GM23338 (cell line): ENCODE measurements around the gene LRRIQ4. TPM values are rescaled to one million over a fixed set of nuclear protein-coding genes. Genes with fewer than 3 reads are reported as not detected.

Source experiments
- CREB1 ChIP-seq: fragments of 250-450 bp; sonication (Bioruptor Pico); IDR thresholded peaks from 2 replicates; pipeline ENCODE4 v1.5.0; 2020; ENCODE audit warnings: low read depth, mild to moderate bottlenecking, moderate library complexity
- CTCF ChIP-seq, 2 experiments: fragments of 200-600 bp in 1 of 2; sonication (generic) in 1 of 2; conservative IDR thresholded peaks; 2 replicates each; pipeline versions ENCODE4 v1.5.1 to v1.6.1; 2016 to 2017; ENCODE audit warnings: antibody characterized with exemption in 2 of 2, low read depth in 2 of 2, mild to moderate bottlenecking in 2 of 2, moderate library complexity in 1 of 2
- EZH2 ChIP-seq: fragments of 200-600 bp; sonication (generic); IDR thresholded peaks from one replicate; pipeline ENCODE4 v1.8.0; 2017; ENCODE audit warnings: antibody characterized with exemption, mild to moderate bottlenecking, low read depth; ENCODE audit not compliant: unreplicated experiment
- EZH2phosphoT487 ChIP-seq: fragments of 200-600 bp; sonication (generic); IDR thresholded peaks from one replicate; pipeline ENCODE4 v1.8.1; 2018; ENCODE audit warnings: antibody characterized with exemption; ENCODE audit not compliant: unreplicated experiment
- JUNB ChIP-seq: IDR thresholded peaks from one replicate; pipeline ENCODE4 v1.6.1; 2016; ENCODE audit warnings: antibody characterized with exemption; ENCODE audit not compliant: unreplicated experiment
- NANOG ChIP-seq: IDR thresholded peaks from 2 replicates; pipeline ENCODE4 v1.6.1; 2016; ENCODE audit warnings: antibody characterized with exemption, borderline replicate concordance
- POLR2AphosphoS5 ChIP-seq: IDR thresholded peaks from 2 replicates; pipeline ENCODE4 v1.6.1; 2016; ENCODE audit warnings: antibody characterized with exemption, low read depth
- REST ChIP-seq: IDR thresholded peaks from one replicate; pipeline ENCODE4 v1.6.1; 2018; ENCODE audit warnings: antibody characterized with exemption; ENCODE audit not compliant: unreplicated experiment
- STAT1 ChIP-seq: IDR thresholded peaks from one replicate; pipeline ENCODE4 v1.6.1; 2016; ENCODE audit warnings: antibody characterized with exemption; ENCODE audit not compliant: unreplicated experiment
- ZNF114 ChIP-seq: fragments of 250-450 bp; sonication (Bioruptor Pico); IDR thresholded peaks from 2 replicates; pipeline ENCODE4 v1.5.0; 2020; ENCODE audit warnings: mild to moderate bottlenecking, moderate library complexity
- ZNF331 ChIP-seq: fragments of 250-450 bp; sonication (Bioruptor Pico); IDR thresholded peaks from 2 replicates; pipeline ENCODE4 v1.5.0; 2020; ENCODE audit warnings: low read depth, mild to moderate bottlenecking, moderate library complexity
- ZNF462 ChIP-seq: fragments of 250-450 bp; sonication (Bioruptor Pico); IDR thresholded peaks from 2 replicates; pipeline ENCODE4 v1.5.0; 2020; ENCODE audit warnings: mild to moderate bottlenecking, moderate library complexity
- polyA plus RNA-seq: library from polyadenylated mRNA; unstranded; fragments of >200 nt; fragmentation: Nextera tagmentation; extraction: Ambion mirVana; gene quantifications from 2 replicates; pipeline ENCODE4 v1.2.1, GENCODE V29; 2016
- total RNA-seq: library from RNA; depleted of rRNA; stranded (reverse); fragments of >200 nt; shearing (Covaris generic); gene quantifications from 2 replicates; pipeline ENCODE4 v1.2.3, GENCODE V29; 2014

LRRIQ4 gene
- total and polyA plus RNA-seq, 2 experiments from 2014 or later = 0.29 TPM; not detected in 1

- no peak for TF ChIP-seq ZNF462 (CRISPR knock-in tag)
- TF ChIP-seq ZNF331 (CRISPR knock-in tag) = no peak
- TF ChIP-seq EZH2 = no peak
- TF ChIP-seq POLR2AphosphoS5 = no peak
- no peak for TF ChIP-seq NANOG
- no peak for TF ChIP-seq EZH2phosphoT487
- TF ChIP-seq CREB1 = no peak
- TF ChIP-seq CTCF (conservative IDR thresholded peaks at IDR 0.05; ENCODE audit: low read depth in 2 of 2) = no peak
- no peak for TF ChIP-seq STAT1
- TF ChIP-seq REST = no peak
- TF ChIP-seq JUNB = no peak
- TF ChIP-seq ZNF114 (CRISPR knock-in tag) = no peak
Observed at GRCh38 chr3:169822091-169822490, 9.4 kb downstream of the LRRIQ4 start (continued).
